ENCODE results near the gene TATDN2.

DNA sequence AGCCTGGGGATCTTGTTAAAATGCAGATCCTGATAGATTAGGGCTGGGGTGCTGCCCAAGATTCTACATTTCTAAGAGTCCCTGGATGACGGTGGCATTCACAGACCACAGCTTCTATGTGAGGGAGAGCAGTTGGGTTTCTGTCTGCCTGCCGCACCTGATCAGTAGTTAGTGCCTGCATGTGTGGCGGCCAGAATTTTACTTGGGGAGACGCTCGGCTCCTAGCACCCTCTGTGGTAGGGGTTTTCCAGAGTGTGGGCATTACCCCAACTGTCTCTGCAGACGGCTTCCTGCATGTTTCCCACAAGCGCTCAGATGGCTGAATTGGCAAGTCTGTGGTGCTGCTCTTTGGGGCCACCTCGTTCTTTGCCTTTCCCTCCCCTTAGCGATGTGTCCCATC, 36.2 kb downstream of the TATDN2 start:
- TF ChIP-seq, protein P1, sequence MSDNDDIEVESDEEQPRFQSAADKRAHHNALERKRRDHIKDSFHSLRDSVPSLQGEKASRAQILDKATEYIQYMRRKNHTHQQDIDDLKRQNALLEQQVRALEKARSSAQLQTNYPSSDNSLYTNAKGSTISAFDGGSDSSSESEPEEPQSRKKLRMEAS (IDR thresholded peaks at IDR 0.05; ENCODE audit: low read depth, low read length): no peak
- TF ChIP-seq, protein P2, sequence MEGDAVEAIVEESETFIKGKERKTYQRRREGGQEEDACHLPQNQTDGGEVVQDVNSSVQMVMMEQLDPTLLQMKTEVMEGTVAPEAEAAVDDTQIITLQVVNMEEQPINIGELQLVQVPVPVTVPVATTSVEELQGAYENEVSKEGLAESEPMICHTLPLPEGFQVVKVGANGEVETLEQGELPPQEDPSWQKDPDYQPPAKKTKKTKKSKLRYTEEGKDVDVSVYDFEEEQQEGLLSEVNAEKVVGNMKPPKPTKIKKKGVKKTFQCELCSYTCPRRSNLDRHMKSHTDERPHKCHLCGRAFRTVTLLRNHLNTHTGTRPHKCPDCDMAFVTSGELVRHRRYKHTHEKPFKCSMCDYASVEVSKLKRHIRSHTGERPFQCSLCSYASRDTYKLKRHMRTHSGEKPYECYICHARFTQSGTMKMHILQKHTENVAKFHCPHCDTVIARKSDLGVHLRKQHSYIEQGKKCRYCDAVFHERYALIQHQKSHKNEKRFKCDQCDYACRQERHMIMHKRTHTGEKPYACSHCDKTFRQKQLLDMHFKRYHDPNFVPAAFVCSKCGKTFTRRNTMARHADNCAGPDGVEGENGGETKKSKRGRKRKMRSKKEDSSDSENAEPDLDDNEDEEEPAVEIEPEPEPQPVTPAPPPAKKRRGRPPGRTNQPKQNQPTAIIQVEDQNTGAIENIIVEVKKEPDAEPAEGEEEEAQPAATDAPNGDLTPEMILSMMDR (IDR thresholded peaks at IDR 0.05; ENCODE audit: low read depth, low read length): no peak

All from NB4 (cell line).